ENCODE results near the gene FXYD7.

Gene FXYD7

DNA sequence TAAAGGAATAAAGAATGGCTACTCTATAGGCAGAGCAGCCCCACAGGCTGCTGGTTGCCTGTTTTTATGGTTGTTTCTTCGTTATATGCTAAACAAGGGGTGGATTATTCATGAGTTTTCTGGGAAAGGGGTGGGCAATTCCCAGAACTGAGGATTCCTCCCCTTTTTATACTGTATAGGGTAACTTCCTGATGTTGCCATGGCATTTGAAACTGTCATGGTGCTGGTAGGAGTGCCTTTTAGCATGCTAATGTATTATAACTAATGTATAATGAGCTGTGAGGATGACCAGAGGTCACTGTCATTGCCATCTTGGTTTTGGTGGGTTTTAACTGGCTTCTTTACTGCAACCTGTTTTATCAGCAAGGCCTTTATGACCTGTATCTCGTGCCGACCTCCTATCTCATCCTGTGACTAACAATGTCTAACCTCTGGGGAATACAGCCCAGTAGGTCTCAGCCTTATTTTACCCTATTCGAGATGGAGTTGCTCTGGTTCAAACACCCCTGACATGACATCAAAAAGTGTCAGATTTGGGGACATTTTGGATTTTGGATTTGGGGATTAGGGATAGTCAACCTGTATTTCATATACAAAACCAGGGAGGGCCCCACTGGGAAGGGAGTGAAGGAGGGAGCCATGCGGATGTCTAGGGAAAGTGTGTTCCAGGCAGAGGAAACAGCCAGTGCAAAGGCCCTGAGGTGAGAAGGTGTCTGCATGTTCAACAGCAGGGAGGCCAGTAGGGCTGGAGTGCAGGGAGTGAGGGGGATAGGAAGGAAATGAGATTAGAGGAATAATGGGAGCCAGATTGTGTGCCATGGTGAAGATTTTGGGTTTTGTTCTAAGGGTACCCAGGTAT, 22.4 kb downstream of the FXYD7 start:
- TF ChIP-seq GABPA (IDR thresholded peaks at IDR 0.05; ENCODE audit: low read depth) (no peak), POLR2AphosphoS5 (IDR thresholded peaks at IDR 0.05; ENCODE audit: low read depth) (no peak), SPI1 (IDR thresholded peaks at IDR 0.05; ENCODE audit: borderline replicate concordance, low read depth) (no peak)
- TF ChIP-seq, protein P1, sequence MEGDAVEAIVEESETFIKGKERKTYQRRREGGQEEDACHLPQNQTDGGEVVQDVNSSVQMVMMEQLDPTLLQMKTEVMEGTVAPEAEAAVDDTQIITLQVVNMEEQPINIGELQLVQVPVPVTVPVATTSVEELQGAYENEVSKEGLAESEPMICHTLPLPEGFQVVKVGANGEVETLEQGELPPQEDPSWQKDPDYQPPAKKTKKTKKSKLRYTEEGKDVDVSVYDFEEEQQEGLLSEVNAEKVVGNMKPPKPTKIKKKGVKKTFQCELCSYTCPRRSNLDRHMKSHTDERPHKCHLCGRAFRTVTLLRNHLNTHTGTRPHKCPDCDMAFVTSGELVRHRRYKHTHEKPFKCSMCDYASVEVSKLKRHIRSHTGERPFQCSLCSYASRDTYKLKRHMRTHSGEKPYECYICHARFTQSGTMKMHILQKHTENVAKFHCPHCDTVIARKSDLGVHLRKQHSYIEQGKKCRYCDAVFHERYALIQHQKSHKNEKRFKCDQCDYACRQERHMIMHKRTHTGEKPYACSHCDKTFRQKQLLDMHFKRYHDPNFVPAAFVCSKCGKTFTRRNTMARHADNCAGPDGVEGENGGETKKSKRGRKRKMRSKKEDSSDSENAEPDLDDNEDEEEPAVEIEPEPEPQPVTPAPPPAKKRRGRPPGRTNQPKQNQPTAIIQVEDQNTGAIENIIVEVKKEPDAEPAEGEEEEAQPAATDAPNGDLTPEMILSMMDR (IDR thresholded peaks at IDR 0.05; ENCODE audit: insufficient read depth, low read length), result no peak
- DNase-seq (ENCODE audit: low read depth in 1 of 2, low spot score in 1 of 2), result no peak
- Histone ChIP-seq H3K4me3 (replicated peaks; ENCODE audit: insufficient read depth, low read length) (no peak overlapping the region), H3K27me3 (ENCODE audit: insufficient read depth, poor library complexity, severe bottlenecking) (no peaks in the 10 kb centered on the region), H3K27ac (replicated peaks) (no peak overlapping the region)

DNA sequence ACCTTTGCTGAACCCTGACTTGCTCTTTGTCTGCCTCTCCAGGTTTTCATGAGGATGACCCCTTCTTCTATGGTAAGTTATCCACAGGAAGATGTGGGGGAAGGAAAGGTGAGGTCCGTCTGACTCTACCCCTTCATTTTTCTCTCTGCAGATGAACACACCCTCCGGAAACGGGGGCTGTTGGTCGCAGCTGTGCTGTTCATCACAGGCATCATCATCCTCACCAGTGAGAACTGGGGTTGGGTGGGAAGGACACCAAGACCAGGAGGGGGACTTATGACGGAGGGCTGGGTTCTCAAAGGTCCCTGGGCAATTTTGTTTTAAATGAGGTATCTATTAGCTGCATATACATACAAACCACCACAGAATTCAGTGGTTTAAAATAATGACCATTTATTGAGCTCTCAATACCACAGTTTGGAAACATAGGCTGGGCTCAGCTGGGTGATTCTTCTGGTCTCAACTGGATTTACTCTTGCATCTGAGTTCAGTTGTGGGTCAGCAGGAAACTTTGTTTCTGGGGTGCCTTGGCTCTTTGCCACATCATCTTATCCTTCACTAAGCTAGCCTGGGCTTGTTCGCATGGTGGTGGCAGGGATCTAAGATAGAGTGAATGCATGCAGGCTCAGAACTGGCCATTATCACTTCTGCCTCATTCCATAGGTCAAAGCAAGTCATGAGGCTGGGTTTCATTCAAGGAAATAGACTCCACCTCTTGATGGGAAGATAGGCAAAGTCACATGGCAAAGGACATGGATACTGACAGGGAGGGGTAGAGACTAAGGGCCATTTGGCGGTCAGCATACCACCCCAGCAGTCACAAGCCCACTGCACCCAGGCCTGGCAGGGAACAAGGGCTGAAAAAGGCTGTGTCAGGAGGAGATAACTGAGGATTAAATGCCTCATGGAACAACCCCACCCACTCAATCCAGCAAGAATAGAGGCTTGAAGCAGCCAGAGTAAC, 23.3 kb downstream of the FXYD7 start:
- TF ChIP-seq, protein P1 (IDR thresholded peaks at IDR 0.05; ENCODE audit: insufficient read depth, low read length), result no peak
- TF ChIP-seq, protein P2, sequence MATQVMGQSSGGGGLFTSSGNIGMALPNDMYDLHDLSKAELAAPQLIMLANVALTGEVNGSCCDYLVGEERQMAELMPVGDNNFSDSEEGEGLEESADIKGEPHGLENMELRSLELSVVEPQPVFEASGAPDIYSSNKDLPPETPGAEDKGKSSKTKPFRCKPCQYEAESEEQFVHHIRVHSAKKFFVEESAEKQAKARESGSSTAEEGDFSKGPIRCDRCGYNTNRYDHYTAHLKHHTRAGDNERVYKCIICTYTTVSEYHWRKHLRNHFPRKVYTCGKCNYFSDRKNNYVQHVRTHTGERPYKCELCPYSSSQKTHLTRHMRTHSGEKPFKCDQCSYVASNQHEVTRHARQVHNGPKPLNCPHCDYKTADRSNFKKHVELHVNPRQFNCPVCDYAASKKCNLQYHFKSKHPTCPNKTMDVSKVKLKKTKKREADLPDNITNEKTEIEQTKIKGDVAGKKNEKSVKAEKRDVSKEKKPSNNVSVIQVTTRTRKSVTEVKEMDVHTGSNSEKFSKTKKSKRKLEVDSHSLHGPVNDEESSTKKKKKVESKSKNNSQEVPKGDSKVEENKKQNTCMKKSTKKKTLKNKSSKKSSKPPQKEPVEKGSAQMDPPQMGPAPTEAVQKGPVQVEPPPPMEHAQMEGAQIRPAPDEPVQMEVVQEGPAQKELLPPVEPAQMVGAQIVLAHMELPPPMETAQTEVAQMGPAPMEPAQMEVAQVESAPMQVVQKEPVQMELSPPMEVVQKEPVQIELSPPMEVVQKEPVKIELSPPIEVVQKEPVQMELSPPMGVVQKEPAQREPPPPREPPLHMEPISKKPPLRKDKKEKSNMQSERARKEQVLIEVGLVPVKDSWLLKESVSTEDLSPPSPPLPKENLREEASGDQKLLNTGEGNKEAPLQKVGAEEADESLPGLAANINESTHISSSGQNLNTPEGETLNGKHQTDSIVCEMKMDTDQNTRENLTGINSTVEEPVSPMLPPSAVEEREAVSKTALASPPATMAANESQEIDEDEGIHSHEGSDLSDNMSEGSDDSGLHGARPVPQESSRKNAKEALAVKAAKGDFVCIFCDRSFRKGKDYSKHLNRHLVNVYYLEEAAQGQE (IDR thresholded peaks at IDR 0.05; ENCODE audit: insufficient replicate concordance, low read depth), result no peak
- no peak for TF ChIP-seq GABPA (IDR thresholded peaks at IDR 0.05; ENCODE audit: low read depth)
- TF ChIP-seq SPI1 (IDR thresholded peaks at IDR 0.05; ENCODE audit: borderline replicate concordance, low read depth), result no peak
- no peak for TF ChIP-seq POLR2AphosphoS5 (IDR thresholded peaks at IDR 0.05; ENCODE audit: low read depth)
- Histone ChIP-seq H3K27me3 (ENCODE audit: insufficient read depth, poor library complexity, severe bottlenecking) (no peaks in the 10 kb centered on the region), H3K27ac (replicated peaks) (peak overlapping the region; percentile 40), H3K4me3 (replicated peaks; ENCODE audit: insufficient read depth, low read length) (no peak overlapping the region)
- no peak for DNase-seq (ENCODE audit: low read depth in 1 of 2, low spot score in 1 of 2)

DNA sequence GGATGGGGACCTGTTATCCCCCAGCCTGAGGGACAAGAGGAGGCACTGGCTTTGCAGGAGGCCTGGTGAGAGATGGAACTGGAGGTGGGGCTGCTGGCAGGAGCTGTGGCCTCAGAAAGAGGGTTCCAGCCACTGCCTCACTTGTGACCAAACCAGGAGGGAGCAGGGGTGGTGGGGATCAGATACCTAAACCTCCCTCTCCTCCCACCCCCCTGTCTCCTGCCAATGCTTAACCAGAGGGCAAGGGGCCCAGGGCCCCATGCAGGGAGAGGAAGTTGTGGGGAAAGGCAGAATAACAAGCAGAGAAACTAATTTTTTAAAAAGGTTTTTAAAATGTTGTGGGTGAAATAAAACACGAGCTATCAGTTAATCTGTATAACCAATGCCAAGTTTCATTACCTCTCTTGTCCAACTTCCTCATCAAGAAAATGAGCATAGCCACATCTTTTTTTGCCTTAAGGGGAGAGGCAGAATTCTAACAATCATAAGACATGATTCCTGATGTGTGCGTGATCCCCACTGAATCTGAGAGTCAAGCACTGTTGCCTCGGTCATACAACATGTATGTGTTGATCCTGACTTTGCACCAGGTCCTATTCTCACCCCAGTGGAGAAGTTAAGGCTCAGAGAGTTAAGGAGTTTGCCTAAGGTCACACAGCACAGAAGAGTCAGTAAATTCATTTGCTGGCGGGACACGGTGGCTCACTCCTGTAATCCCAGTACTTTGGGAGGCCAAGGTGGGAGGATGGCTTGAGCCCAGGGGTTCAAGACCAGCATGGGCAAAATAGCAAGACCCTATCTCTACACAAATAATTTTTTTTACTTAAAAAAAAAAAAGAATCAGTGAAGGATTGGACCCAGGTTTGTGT, 24.4 kb downstream of the FXYD7 start:
- peak; percentile 21; the same call in 1 of the 2 replicates for TF ChIP-seq SPI1 (IDR thresholded peaks at IDR 0.05; ENCODE audit: borderline replicate concordance, low read depth)
- no peak for TF ChIP-seq POLR2AphosphoS5 (IDR thresholded peaks at IDR 0.05; ENCODE audit: low read depth)
- peak in 1 of 2 experiments; percentile 72 for DNase-seq (ENCODE audit: low read depth in 1 of 2, low spot score in 1 of 2)
- H3K27me3 ChIP-seq (ENCODE audit: insufficient read depth, poor library complexity, severe bottlenecking), result no peaks in the 10 kb centered on the region
- peak overlapping the region; percentile 40 for H3K27ac ChIP-seq (replicated peaks)
- no peak overlapping the region for H3K4me3 ChIP-seq (replicated peaks; ENCODE audit: insufficient read depth, low read length)

DNA sequence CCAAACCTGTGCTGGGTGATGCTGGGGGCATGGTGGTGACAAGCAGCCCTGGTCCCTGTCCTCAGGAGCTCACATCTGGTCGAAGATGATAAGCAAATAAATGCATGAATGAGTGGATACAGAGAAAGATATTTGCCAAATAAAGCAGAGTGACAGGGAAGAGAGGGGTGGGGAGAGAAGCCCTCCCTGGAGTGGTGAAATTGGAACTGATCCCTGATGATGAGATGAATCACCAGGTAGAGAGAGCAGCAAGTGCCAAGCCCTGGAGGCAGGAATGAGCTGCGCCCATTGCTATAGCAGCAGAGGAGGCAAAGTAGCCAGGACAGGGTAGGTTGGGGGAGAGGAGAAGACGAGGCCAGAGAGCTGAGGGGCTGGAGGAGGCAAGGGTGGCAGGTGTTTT, 25.1 kb downstream of the FXYD7 start:
- DNase-seq (ENCODE audit: low read depth in 1 of 2, low spot score in 1 of 2), result no peak
- no peak; the same call in 1 of the 2 replicates for TF ChIP-seq POLR2AphosphoS5 (IDR thresholded peaks at IDR 0.05; ENCODE audit: low read depth)
- Histone ChIP-seq H3K27me3 (ENCODE audit: insufficient read depth, poor library complexity, severe bottlenecking) (no peaks in the 10 kb centered on the region), H3K27ac (replicated peaks) (no peak overlapping the region), H3K4me3 (replicated peaks; ENCODE audit: insufficient read depth, low read length) (no peak overlapping the region)
